Left ventricle myocardium inferior (tissue), 1 donor: ENCODE data around the gene MICAL2. TPM values are rescaled to one million over a fixed set of nuclear protein-coding genes. Genes with fewer than 3 reads are reported as not detected.

Source experiments
- DNase-seq: peaks from one replicate; pipeline ENCODE4 v3.0.0-alpha.2; 2020
- H3K27ac ChIP-seq: fragments of 200-600 bp; replicated peaks from 2 replicates; pipeline ENCODE4 v1.8.0; 2021
- H3K27me3 ChIP-seq: fragments of 200-600 bp; 2 replicates; pipeline ENCODE4 v1.8.0; 2021; ENCODE audit warnings: low read depth
- H3K36me3 ChIP-seq: fragments of 200-600 bp; 2 replicates; pipeline ENCODE4 v1.8.0; 2021
- H3K4me1 ChIP-seq: fragments of 200-600 bp; 2 replicates; pipeline ENCODE4 v1.8.0; 2021
- H3K4me3 ChIP-seq: fragments of 200-600 bp; 2 replicates; pipeline ENCODE4 v1.8.0; 2021; ENCODE audit warnings: mild to moderate bottlenecking, moderate library complexity
- H3K9me3 ChIP-seq: fragments of 200-600 bp; replicated peaks from 2 replicates; pipeline ENCODE4 v1.8.0; 2021
- CTCF ChIP-seq: fragments of 200-600 bp; IDR thresholded peaks from 2 replicates; pipeline ENCODE4 v1.8.0; 2021; ENCODE audit warnings: antibody characterized with exemption, mild to moderate bottlenecking, borderline replicate concordance
- intact Hi-C: fragments of 100-400 bp; cut with micrococcal nuclease; formaldehyde crosslinking; loops from one replicate; pipeline ENCODE4 v1.11.0; 2022
- total RNA-seq: library from RNA; stranded (reverse); fragmentation: NEBNext Ultra II Directional; extraction: Animal tissue kit (Norgen Biotek cat#: 25700); gene quantifications from one replicate; pipeline ENCODE4 v1.2.1, GENCODE V29; 2021
- donor health status: DM: no; HTN: yes; CAD: no; lungs with severe emphysema.

The MICAL2 gene
- total RNA-seq, 1 donor from 2014 or later: 85.0 TPM

- H3K27ac ChIP-seq: peak overlapping the region; percentile 27
- no peak for TF ChIP-seq CTCF
- no peaks in the 10 kb centered on the region for H3K27me3 ChIP-seq
- H3K36me3 ChIP-seq: peaks cover 42% of the 10 kb centered on the region
- H3K4me3 ChIP-seq: no peak overlapping the region
- DNase-seq: no peak
- peaks cover 38% of the 10 kb centered on the region for H3K4me1 ChIP-seq
- no peaks in the 10 kb centered on the region for H3K9me3 ChIP-seq
- intact Hi-C loops: loop anchor here (10.0 kb wide), 1 partner anchor 149 kb away; no protein-coding TSS in a partner anchor
These were observed 123.2 kb downstream of the MICAL2 start for GRCh38 chr11:12233602-12233925.

- intact Hi-C loops: loop anchor here (10.0 kb wide), 1 partner anchor 149 kb away; no protein-coding TSS in a partner anchor
- peak overlapping the region; percentile 27 for H3K27ac ChIP-seq
These were observed 123.8 kb downstream of the MICAL2 start for GRCh38 chr11:12234221-12234620.

GRCh38 chr11:12235080-12235479 lies 124.7 kb downstream of the MICAL2 start:
- Histone ChIP-seq H3K9me3 (no peaks in the 10 kb centered on the region), H3K27me3 (no peaks in the 10 kb centered on the region), H3K27ac (peak overlapping the region; percentile 36), H3K4me1 (peaks cover 47% of the 10 kb centered on the region), H3K4me3 (no peak overlapping the region), H3K36me3 (peaks cover 39% of the 10 kb centered on the region)
- intact Hi-C loops: loop anchor here (10.0 kb wide), 1 partner anchor 150 kb away; no protein-coding TSS in a partner anchor
- TF ChIP-seq CTCF: no peak
- no peak for DNase-seq

More at GRCh38 chr11:12234221-12234620, 123.8 kb downstream of the MICAL2 start:
- Histone ChIP-seq H3K9me3 (no peaks in the 10 kb centered on the region), H3K4me3 (no peak overlapping the region), H3K4me1 (peaks cover 39% of the 10 kb centered on the region), H3K27me3 (no peaks in the 10 kb centered on the region), H3K36me3 (peaks cover 37% of the 10 kb centered on the region)
- TF ChIP-seq CTCF: no peak
- no peak for DNase-seq

GRCh38 chr11:12235553-12235946 lies 125.2 kb downstream of the MICAL2 start:
- no peak for DNase-seq
- peaks cover 51% of the 10 kb centered on the region for H3K4me1 ChIP-seq

GRCh38 chr11:12235947-12236743 lies 125.8 kb downstream of the MICAL2 start:
- no peaks in the 10 kb centered on the region for H3K9me3 ChIP-seq
- H3K27me3 ChIP-seq: no peaks in the 10 kb centered on the region
- intact Hi-C loops: loop anchor here (10.0 kb wide), 1 partner anchor 151 kb away; no protein-coding TSS in a partner anchor
- peaks cover 55% of the 10 kb centered on the region for H3K4me1 ChIP-seq
- H3K36me3 ChIP-seq: peaks cover 36% of the 10 kb centered on the region
- peak overlapping the region; percentile 36 for H3K27ac ChIP-seq
- no peak overlapping the region for H3K4me3 ChIP-seq
- peak; percentile 81 for TF ChIP-seq CTCF
- no peak for DNase-seq

More at GRCh38 chr11:12235553-12235946, 125.2 kb downstream of the MICAL2 start:
- intact Hi-C loops: loop anchor here (10.0 kb wide), 1 partner anchor 151 kb away; no protein-coding TSS in a partner anchor
- Histone ChIP-seq H3K9me3 (no peaks in the 10 kb centered on the region), H3K4me3 (no peak overlapping the region), H3K36me3 (peaks cover 36% of the 10 kb centered on the region), H3K27ac (peak overlapping the region; percentile 36), H3K27me3 (no peaks in the 10 kb centered on the region)
- TF ChIP-seq CTCF: peak; percentile 43
